Stimulated activated CD4-positive, alpha-beta T cell treated with anti-CD3 and anti-CD28 coated beads, Interleukin-4, amount 100 ng/mL, for 48 hours (primary cell): Measurements from ENCODE around the gene VPS13D.

Experiments used
- DNase-seq, 2 donors: peaks; one replicate each; pipeline ENCODE4 v3.0.0-alpha.2; 2020; ENCODE audit warnings: low read depth in 2 of 2

VPS13D gene

GRCh38 chr1:12405325-12406210 lies 175.7 kb downstream of the VPS13D start:
- no peak for DNase-seq

GRCh38 chr1:12406211-12407021 lies 176.6 kb downstream of the VPS13D start:
- no peak for DNase-seq

- DNase-seq, result no peak
These were observed 177.5 kb downstream of the VPS13D start for GRCh38 chr1:12407050-12407961.

- no peak for DNase-seq
These were observed 178.2 kb downstream of the VPS13D start for GRCh38 chr1:12407962-12408454.

- DNase-seq, result no peak
These were observed 178.8 kb downstream of the VPS13D start for GRCh38 chr1:12408662-12409061.

- DNase-seq, result no peak
These were observed 179.9 kb downstream of the VPS13D start for GRCh38 chr1:12409681-12410080.

- DNase-seq, result no peak
These were observed 180.5 kb downstream of the VPS13D start for GRCh38 chr1:12410351-12410750.

- DNase-seq, result no peak
These were observed 181.3 kb downstream of the VPS13D start for GRCh38 chr1:12411098-12411497.

- DNase-seq, result no peak
These were observed 181.9 kb downstream of the VPS13D start for GRCh38 chr1:12411747-12412146.

- no peak for DNase-seq
These were observed 182.6 kb downstream of the VPS13D start for GRCh38 chr1:12412439-12412838.

GRCh38 chr1:12413664-12414410 lies 184.0 kb downstream of the VPS13D start:
- DNase-seq, result no peak

- DNase-seq, result no peak
These were observed 184.7 kb downstream of the VPS13D start for GRCh38 chr1:12414444-12415018.

GRCh38 chr1:12415038-12415466 lies 185.2 kb downstream of the VPS13D start:
- no peak for DNase-seq

GRCh38 chr1:12416101-12416500 lies 186.3 kb downstream of the VPS13D start:
- no peak for DNase-seq

- no peak for DNase-seq
These were observed 186.9 kb downstream of the VPS13D start for GRCh38 chr1:12416744-12417143.

GRCh38 chr1:12417389-12417788 lies 187.6 kb downstream of the VPS13D start:
- no peak for DNase-seq

- no peak for DNase-seq
These were observed 190.3 kb downstream of the VPS13D start for GRCh38 chr1:12420171-12420570.

GRCh38 chr1:12422488-12422887 lies 192.7 kb downstream of the VPS13D start:
- DNase-seq, result no peak

- DNase-seq, result no peak
These were observed 194.3 kb downstream of the VPS13D start for GRCh38 chr1:12424087-12424529.

GRCh38 chr1:12424793-12425192 lies 195.0 kb downstream of the VPS13D start:
- DNase-seq, result no peak
